Fibroblast of peridontal ligament (primary cell): ENCODE data around the gene LRRC25.

ENCODE experiments used
- DNase-seq: peaks from one replicate; pipeline ENCODE4 v3.0.0-alpha.2; 2010; ENCODE audit errors: extremely low read depth

Gene LRRC25

GRCh38 chr19:18346091-18346490, 51.3 kb downstream of the LRRC25 start:
- DNase-seq = no peak

DNA sequence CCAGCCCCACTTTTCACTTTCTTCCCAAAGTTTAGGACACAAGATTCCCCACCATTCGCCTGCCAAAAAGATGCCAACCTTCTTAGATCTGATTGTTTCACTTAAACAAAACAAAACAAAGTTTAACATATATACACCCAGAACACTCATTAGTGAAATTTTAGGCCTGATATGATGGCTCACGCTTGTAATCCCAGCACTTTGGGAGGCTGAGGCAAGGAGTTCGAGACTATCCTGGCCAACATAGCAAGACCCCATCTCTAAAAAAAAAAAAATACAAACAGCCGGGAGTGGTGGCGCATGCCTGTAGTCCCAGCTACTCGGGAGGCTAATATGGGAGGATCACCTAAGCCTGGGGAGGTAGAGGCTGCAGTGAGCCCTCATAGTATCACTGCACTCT, 52.1 kb downstream of the LRRC25 start:
- no peak for DNase-seq

DNA sequence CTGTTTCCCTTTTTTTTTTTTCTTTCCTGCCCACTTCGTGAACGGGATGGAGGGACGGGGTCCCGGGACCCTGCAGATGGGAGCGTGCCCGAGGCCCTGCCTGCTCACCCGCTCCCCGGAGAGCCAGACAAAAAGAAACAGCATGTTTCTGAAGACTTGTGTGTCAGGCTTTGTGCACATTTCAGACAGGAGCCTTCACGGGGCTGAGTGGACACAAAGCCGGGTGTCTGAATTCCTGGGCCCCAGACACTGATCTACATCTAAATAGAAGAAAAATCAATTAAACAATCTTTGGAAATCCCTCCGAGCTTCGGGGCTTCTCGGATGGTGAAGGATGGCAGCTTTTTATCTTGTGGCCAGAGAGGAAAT, 52.9 kb downstream of the LRRC25 start:
- no peak for DNase-seq

GRCh38 chr19:18342090-18342632, 55.3 kb downstream of the LRRC25 start:
- no peak for DNase-seq
